LoVo (cell line): Measurements from ENCODE around the gene NEUROD1.

ENCODE experiments used
- DNase-seq: peaks from one replicate; pipeline ENCODE4 v3.0.0-alpha.2; 2016; ENCODE audit warnings: low spot score

Gene NEUROD1

GRCh38 chr2:181679544-181679979 is 755 bp downstream of the NEUROD1 start:
- DNase-seq = no peak

- no peak for DNase-seq
These were observed 1.3 kb downstream of the NEUROD1 start for GRCh38 chr2:181678861-181679543.

- no peak for DNase-seq
These were observed 2.3 kb downstream of the NEUROD1 start for GRCh38 chr2:181677912-181678586.

- DNase-seq = no peak
These were observed 5.1 kb downstream of the NEUROD1 start for GRCh38 chr2:181675254-181675653.

- DNase-seq = no peak
These were observed 5.9 kb downstream of the NEUROD1 start for GRCh38 chr2:181674461-181674860.

- DNase-seq = no peak
These were observed 7.1 kb downstream of the NEUROD1 start for GRCh38 chr2:181673173-181673572.

- DNase-seq = no peak
These were observed 7.9 kb downstream of the NEUROD1 start for GRCh38 chr2:181672255-181673008.

- DNase-seq = no peak
These were observed 9.7 kb downstream of the NEUROD1 start for GRCh38 chr2:181670632-181671031.

GRCh38 chr2:181667234-181667633 is 13.1 kb downstream of the NEUROD1 start:
- DNase-seq = no peak

- DNase-seq = no peak
These were observed 18.0 kb downstream of the NEUROD1 start for GRCh38 chr2:181662287-181662686.

- DNase-seq = peak; percentile 23
These were observed 20.1 kb downstream of the NEUROD1 start for GRCh38 chr2:181660181-181660580.

- no peak for DNase-seq
These were observed 21.9 kb downstream of the NEUROD1 start for GRCh38 chr2:181658444-181658843.

GRCh38 chr2:181657379-181657778 is 22.9 kb downstream of the NEUROD1 start:
- no peak for DNase-seq

- DNase-seq = no peak
These were observed 23.6 kb downstream of the NEUROD1 start, which contains the start of gene CERKL for GRCh38 chr2:181656450-181657291. Gene CERKL, minus strand, starts transcription at chr2:181657105. Its CDS starts 99 bp downstream, at chr2:181657006.

- DNase-seq = no peak
These were observed 24.8 kb downstream of the NEUROD1 start for GRCh38 chr2:181655519-181655918.

- no peak for DNase-seq
These were observed 30.8 kb downstream of the NEUROD1 start for GRCh38 chr2:181649436-181649979.

GRCh38 chr2:181648478-181649155 is 31.7 kb downstream of the NEUROD1 start:
- no peak for DNase-seq

GRCh38 chr2:181646415-181646987 is 33.8 kb downstream of the NEUROD1 start:
- no peak for DNase-seq

- no peak for DNase-seq
These were observed 37.2 kb downstream of the NEUROD1 start for GRCh38 chr2:181643151-181643550.

GRCh38 chr2:181642086-181642485 is 38.2 kb downstream of the NEUROD1 start:
- DNase-seq = no peak

- no peak for DNase-seq
These were observed 40.6 kb downstream of the NEUROD1 start for GRCh38 chr2:181639686-181640085.
